Measurements from ENCODE around the gene DLG2.

GRCh38 chr11:85423794-85424193 is 203.3 kb downstream of the DLG2 start:
- TF ChIP-seq EZH2 (IDR thresholded peaks at IDR 0.05; ENCODE audit: low read depth, low read length, severe bottlenecking) (no peak), POLR2A (IDR thresholded peaks at IDR 0.05; ENCODE audit: control extremely low read depth in 1 of 2, low read depth in 2 of 2, low read length in 2 of 2) (no peak), CTCF (IDR thresholded peaks at IDR 0.05; ENCODE audit: control extremely low read depth in 1 of 3, insufficient read depth in 1 of 3, low read depth in 1 of 3, low read length in 3 of 3) (no peak), EP300 (IDR thresholded peaks at IDR 0.05; ENCODE audit: borderline replicate concordance in 1 of 2, low read depth in 2 of 2, low read length in 2 of 2) (no peak), JUN (IDR thresholded peaks at IDR 0.05; ENCODE audit: low read depth, low read length) (no peak), CEBPB (IDR thresholded peaks at IDR 0.05; ENCODE audit: low read depth, low read length) (no peak), EGR1 (IDR thresholded peaks at IDR 0.05; ENCODE audit: borderline replicate concordance, low read depth, low read length) (no peak), RFX5 (IDR thresholded peaks at IDR 0.05; ENCODE audit: borderline replicate concordance, low read depth, low read length) (no peak), TCF12 (IDR thresholded peaks at IDR 0.05; ENCODE audit: low read depth, low read length) (no peak), CHD7 (IDR thresholded peaks at IDR 0.05; ENCODE audit: insufficient replicate concordance, low read length) (no peak), TEAD4 (IDR thresholded peaks at IDR 0.05; ENCODE audit: low read depth, low read length) (no peak)
